ENCODE data around the gene THSD7A. TPM values are rescaled to one million over a fixed set of nuclear protein-coding genes. Genes with fewer than 3 reads are reported as not detected.

THSD7A gene
- total RNA-seq, 1 experiment from 2014 or later, result 5.2 TPM

- DNase-seq (ENCODE audit: low read depth), result no peak
Measured at GRCh38 chr7:11331128-11332102, 500.6 kb downstream of the THSD7A start.

- no peak for DNase-seq (ENCODE audit: low read depth)
Measured at GRCh38 chr7:11330717-11331116, 501.3 kb downstream of the THSD7A start.

GRCh38 chr7:11330208-11330607 is 501.8 kb downstream of the THSD7A start:
- DNase-seq (ENCODE audit: low read depth), result no peak

- DNase-seq (ENCODE audit: low read depth), result no peak
Measured at GRCh38 chr7:11329626-11330025, 502.4 kb downstream of the THSD7A start.

- DNase-seq (ENCODE audit: low read depth), result no peak
Measured at GRCh38 chr7:11328309-11328708, 503.7 kb downstream of the THSD7A start.

GRCh38 chr7:11327633-11328032 is 504.4 kb downstream of the THSD7A start:
- no peak for DNase-seq (ENCODE audit: low read depth)

Measured in M059J (cell line).